ENCODE results near the gene FOS. TPM values are rescaled to one million over a fixed set of nuclear protein-coding genes. Genes with fewer than 3 reads are reported as not detected.

Gene FOS
- total RNA-seq, 2 donors from 2014 or later, result 232 to 555 TPM

GRCh38 chr14:75291331-75291730 is 12.7 kb downstream of the FOS start:
- H3K9me3 ChIP-seq, result no peaks in the 10 kb centered on the region
- H3K4me1 ChIP-seq, result peaks cover 0 to 43% of the 10 kb centered on the region in 2 donors
- no peak for DNase-seq (ENCODE audit: low spot score)
- no peaks in the 10 kb centered on the region for H3K27me3 ChIP-seq
- no peak for TF ChIP-seq CTCF (IDR thresholded peaks at IDR 0.05)
- no peak overlapping the region for H3K4me3 ChIP-seq
- H3K36me3 ChIP-seq, result no peaks in the 10 kb centered on the region
- no peak overlapping the region for H3K27ac ChIP-seq

- H3K4me3 ChIP-seq, result no peak overlapping the region
- H3K4me1 ChIP-seq, result peaks cover 0 to 36% of the 10 kb centered on the region in 2 donors
- no peaks in the 10 kb centered on the region for H3K27me3 ChIP-seq
- H3K9me3 ChIP-seq, result no peaks in the 10 kb centered on the region
- no peak for TF ChIP-seq CTCF (IDR thresholded peaks at IDR 0.05)
- no peak for DNase-seq (ENCODE audit: low spot score)
- no peak overlapping the region for H3K27ac ChIP-seq
- no peaks in the 10 kb centered on the region for H3K36me3 ChIP-seq
Measured at GRCh38 chr14:75292101-75292563, 13.5 kb downstream of the FOS start.

GRCh38 chr14:75292886-75293285 is 14.3 kb downstream of the FOS start:
- TF ChIP-seq CTCF (IDR thresholded peaks at IDR 0.05), result no peak
- Histone ChIP-seq H3K27me3 (no peaks in the 10 kb centered on the region), H3K9me3 (no peaks in the 10 kb centered on the region), H3K4me3 (no peak overlapping the region), H3K36me3 (no peaks in the 10 kb centered on the region), H3K4me1 (peaks cover 0 to 29% of the 10 kb centered on the region in 2 donors), H3K27ac (peak overlapping the region in 1 of 2 donors; percentile 96)
- no peak for DNase-seq (ENCODE audit: low spot score)

GRCh38 chr14:75293920-75294648 is 15.5 kb downstream of the FOS start:
- Histone ChIP-seq H3K4me3 (peak overlapping the region; percentile 65 to 72), H3K27ac (peak overlapping the region; percentile 96 to 99), H3K9me3 (no peaks in the 10 kb centered on the region), H3K4me1 (peaks cover 0 to 29% of the 10 kb centered on the region in 2 donors), H3K36me3 (no peaks in the 10 kb centered on the region), H3K27me3 (no peaks in the 10 kb centered on the region)
- peak; percentile 98 for DNase-seq (ENCODE audit: low spot score)
- no peak for TF ChIP-seq CTCF (IDR thresholded peaks at IDR 0.05)

- DNase-seq (ENCODE audit: low spot score), result no peak
- no peaks in the 10 kb centered on the region for H3K9me3 ChIP-seq
- H3K27ac ChIP-seq, result peak overlapping the region; percentile 96 to 99
- TF ChIP-seq CTCF (IDR thresholded peaks at IDR 0.05), result no peak
- no peaks in the 10 kb centered on the region for H3K27me3 ChIP-seq
- no peaks in the 10 kb centered on the region for H3K36me3 ChIP-seq
- peak overlapping the region; percentile 65 to 72 for H3K4me3 ChIP-seq
- H3K4me1 ChIP-seq, result peaks cover 0 to 29% of the 10 kb centered on the region in 2 donors
Measured at GRCh38 chr14:75294649-75295033, 16.0 kb downstream of the FOS start.
